SK-N-SH (cell line): Measurements from ENCODE around the gene TEKT5.

Experiments
- CHD2 ChIP-seq: fragments of 150-350 bp; IDR thresholded peaks from 2 replicates; pipeline ENCODE4 v1.6.1; 2018; ENCODE audit warnings: low read length; ENCODE audit not compliant: partially characterized antibody
- ELF1 ChIP-seq: IDR thresholded peaks from 2 replicates; pipeline ENCODE4 v1.4.0; 2012
- EP300 ChIP-seq, 2 experiments: IDR thresholded peaks; 2 replicates each; pipeline versions ENCODE4 v1.4.0 to v1.6.1; 2012; ENCODE audit warnings: borderline replicate concordance in 1 of 2, low read depth in 1 of 2, low read length in 1 of 2
- EZH2phosphoT487 ChIP-seq: fragments of 200-600 bp; sonication (generic); IDR thresholded peaks from 2 replicates; pipeline ENCODE4 v1.6.1; 2017; ENCODE audit warnings: low read depth, mixed run types, mild to moderate bottlenecking, antibody characterized with exemption, moderate library complexity, borderline replicate concordance
- MEF2A ChIP-seq: IDR thresholded peaks from 2 replicates; pipeline ENCODE4 v1.4.0; 2012; ENCODE audit warnings: low read depth, borderline replicate concordance
- NRF1 ChIP-seq: IDR thresholded peaks from 2 replicates; pipeline ENCODE4 v1.6.1; 2012; ENCODE audit warnings: low read depth, mild to moderate bottlenecking, low read length
- POLR2AphosphoS5 ChIP-seq: IDR thresholded peaks from 2 replicates; pipeline ENCODE4 v1.6.1; 2012; ENCODE audit warnings: low read depth, low read length
- RAD21 ChIP-seq: IDR thresholded peaks from 2 replicates; pipeline ENCODE4 v1.6.1; 2012; ENCODE audit warnings: mild to moderate bottlenecking, low read length
- SIN3A ChIP-seq: IDR thresholded peaks from 2 replicates; pipeline ENCODE4 v1.6.1; 2012; ENCODE audit warnings: low read depth, mild to moderate bottlenecking, low read length, moderate library complexity, borderline replicate concordance
- SMC3 ChIP-seq: IDR thresholded peaks from 2 replicates; pipeline ENCODE4 v1.6.1; 2012; ENCODE audit warnings: low read depth, low read length, improper control_type of control experiment
- ZBTB33 ChIP-seq: IDR thresholded peaks from 2 replicates; pipeline ENCODE4 v1.4.0; 2012; ENCODE audit warnings: low read depth, borderline replicate concordance
- TF ChIP-seq, protein P1 (sequence below): IDR thresholded peaks from 2 replicates; pipeline ENCODE4 v1.6.1; 2012; ENCODE audit warnings: mild to moderate bottlenecking, low read depth, low read length, moderate library complexity
- TF ChIP-seq, protein P2 (sequence below): fragments of 200-600 bp; sonication (generic); IDR thresholded peaks from 2 replicates; pipeline ENCODE4 v1.6.1; 2017; ENCODE audit warnings: antibody characterized with exemption, mild to moderate bottlenecking, moderate library complexity

GRCh38 chr16:10694306-10694705, 424 bp downstream of the TEKT5 start:
- TF ChIP-seq, protein P1, sequence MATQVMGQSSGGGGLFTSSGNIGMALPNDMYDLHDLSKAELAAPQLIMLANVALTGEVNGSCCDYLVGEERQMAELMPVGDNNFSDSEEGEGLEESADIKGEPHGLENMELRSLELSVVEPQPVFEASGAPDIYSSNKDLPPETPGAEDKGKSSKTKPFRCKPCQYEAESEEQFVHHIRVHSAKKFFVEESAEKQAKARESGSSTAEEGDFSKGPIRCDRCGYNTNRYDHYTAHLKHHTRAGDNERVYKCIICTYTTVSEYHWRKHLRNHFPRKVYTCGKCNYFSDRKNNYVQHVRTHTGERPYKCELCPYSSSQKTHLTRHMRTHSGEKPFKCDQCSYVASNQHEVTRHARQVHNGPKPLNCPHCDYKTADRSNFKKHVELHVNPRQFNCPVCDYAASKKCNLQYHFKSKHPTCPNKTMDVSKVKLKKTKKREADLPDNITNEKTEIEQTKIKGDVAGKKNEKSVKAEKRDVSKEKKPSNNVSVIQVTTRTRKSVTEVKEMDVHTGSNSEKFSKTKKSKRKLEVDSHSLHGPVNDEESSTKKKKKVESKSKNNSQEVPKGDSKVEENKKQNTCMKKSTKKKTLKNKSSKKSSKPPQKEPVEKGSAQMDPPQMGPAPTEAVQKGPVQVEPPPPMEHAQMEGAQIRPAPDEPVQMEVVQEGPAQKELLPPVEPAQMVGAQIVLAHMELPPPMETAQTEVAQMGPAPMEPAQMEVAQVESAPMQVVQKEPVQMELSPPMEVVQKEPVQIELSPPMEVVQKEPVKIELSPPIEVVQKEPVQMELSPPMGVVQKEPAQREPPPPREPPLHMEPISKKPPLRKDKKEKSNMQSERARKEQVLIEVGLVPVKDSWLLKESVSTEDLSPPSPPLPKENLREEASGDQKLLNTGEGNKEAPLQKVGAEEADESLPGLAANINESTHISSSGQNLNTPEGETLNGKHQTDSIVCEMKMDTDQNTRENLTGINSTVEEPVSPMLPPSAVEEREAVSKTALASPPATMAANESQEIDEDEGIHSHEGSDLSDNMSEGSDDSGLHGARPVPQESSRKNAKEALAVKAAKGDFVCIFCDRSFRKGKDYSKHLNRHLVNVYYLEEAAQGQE = no peak
- TF ChIP-seq NRF1 (no peak), SIN3A (no peak), ZBTB33 (no peak), MEF2A (no peak), CHD2 (no peak), SMC3 (no peak), ELF1 (no peak), POLR2AphosphoS5 (no peak), RAD21 (no peak), EP300 (IDR thresholded peaks at IDR 0.05; ENCODE audit: borderline replicate concordance in 1 of 2, low read depth in 1 of 2, low read length in 1 of 2) (no peak), EZH2phosphoT487 (no peak)
- TF ChIP-seq, protein P2, sequence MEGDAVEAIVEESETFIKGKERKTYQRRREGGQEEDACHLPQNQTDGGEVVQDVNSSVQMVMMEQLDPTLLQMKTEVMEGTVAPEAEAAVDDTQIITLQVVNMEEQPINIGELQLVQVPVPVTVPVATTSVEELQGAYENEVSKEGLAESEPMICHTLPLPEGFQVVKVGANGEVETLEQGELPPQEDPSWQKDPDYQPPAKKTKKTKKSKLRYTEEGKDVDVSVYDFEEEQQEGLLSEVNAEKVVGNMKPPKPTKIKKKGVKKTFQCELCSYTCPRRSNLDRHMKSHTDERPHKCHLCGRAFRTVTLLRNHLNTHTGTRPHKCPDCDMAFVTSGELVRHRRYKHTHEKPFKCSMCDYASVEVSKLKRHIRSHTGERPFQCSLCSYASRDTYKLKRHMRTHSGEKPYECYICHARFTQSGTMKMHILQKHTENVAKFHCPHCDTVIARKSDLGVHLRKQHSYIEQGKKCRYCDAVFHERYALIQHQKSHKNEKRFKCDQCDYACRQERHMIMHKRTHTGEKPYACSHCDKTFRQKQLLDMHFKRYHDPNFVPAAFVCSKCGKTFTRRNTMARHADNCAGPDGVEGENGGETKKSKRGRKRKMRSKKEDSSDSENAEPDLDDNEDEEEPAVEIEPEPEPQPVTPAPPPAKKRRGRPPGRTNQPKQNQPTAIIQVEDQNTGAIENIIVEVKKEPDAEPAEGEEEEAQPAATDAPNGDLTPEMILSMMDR = no peak
